Activated CD8-positive, alpha-beta memory T cell treated with anti-CD3 and anti-CD28 coated beads, Interleukin-2, amount 50 U/mL, for 24 hours (primary cell): ENCODE measurements around the gene AP2A1.

ENCODE experiments used
- DNase-seq: peaks from one replicate; pipeline ENCODE4 v3.0.0-alpha.2; 2020; ENCODE audit errors: extremely low read depth

AP2A1 gene

GRCh38 chr19:49766007-49766929 lies 533 bp upstream of the AP2A1 start:
- DNase-seq, result peak; percentile 98

- DNase-seq, result no peak
These were observed 580 bp downstream of the AP2A1 start for GRCh38 chr19:49767381-49767780.

GRCh38 chr19:49767967-49768581 lies 1.3 kb downstream of the AP2A1 start:
- DNase-seq, result no peak

- no peak for DNase-seq
These were observed 3.7 kb downstream of the AP2A1 start for GRCh38 chr19:49770529-49770928.

DNA sequence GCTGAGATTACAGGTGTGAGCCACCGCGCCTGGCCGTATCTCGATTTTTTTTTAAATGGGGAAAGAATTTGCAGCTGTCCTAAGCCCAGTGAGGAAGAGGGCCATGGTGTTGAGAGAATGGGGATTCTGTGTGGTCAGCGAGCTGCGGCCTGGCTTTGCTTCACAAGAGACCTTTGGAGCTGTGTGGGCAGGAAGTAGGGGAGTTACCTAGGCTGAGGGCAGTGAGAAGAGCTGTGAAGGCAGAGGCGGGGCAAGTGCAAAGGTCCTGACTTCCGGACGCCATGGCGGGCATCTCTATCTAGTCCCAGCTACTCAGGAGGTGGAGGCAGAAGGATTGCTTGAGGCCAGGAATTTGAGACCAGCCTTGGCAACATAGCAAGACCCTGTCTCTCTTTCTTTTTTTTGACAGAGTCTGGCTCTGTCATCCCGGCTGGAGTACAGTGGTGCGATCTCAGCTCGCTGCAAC lies 4.9 kb downstream of the AP2A1 start:
- no peak for DNase-seq

DNA sequence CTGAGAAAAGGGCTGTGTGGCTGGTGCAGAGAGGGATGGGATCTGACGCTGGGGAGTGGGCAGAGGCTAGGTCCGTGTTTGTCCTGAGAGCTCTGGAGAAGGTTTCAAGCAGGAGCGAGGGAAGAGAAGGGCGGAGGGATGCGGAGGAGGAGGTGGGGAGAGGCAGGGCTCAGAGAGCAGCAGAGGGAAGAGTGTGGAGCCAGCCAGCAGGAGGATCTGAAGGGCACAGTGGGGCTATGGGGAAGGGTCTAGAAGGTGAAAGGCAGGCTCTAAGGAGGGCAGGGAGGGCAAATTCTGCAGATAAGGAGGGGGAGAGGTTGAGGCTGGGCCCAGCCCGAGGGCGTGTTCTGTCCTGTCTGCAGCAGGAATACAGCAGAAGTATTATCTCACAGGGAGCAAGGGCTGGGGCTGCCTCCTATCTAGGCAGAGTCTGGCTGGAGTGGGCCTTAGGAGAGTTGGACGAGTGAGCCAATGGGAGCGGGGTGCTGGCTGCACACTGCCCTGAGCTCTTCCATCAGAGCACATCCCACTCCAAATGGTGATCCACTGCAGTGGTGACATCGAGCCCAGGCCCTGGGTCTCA lies 6.1 kb downstream of the AP2A1 start:
- no peak for DNase-seq

DNA sequence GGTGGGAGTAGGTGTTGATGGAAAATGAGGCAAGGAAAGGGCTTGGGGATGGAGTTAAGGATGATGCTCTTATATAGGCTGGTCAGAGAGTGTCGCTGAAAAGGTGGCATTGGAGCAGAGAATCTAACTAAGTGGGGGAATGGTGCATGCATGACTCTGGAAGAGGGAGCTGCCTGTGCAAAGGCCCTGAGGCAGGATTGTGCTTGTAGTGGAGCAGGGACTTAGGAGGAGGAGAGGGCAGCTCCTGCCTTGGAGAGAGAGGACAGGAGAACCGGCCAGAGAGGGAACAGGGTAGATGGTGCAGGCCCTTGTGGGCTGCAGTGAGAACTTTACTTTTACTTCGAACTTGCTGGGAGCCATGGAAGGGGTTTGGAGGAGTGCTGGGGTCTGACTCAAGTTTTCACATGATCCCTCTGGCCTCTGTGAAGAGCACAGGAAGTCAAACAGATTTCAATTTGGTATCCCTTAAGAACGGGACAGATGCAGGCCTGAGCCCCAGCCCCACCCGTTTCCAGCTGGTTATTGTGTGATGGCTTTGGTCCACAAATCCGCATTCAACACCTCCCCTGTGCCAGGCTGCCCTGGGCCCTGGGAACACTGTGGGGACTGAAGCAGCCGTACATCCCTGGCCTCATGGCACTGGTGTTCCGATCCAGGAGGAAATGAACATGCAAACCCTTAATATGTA lies 7.0 kb downstream of the AP2A1 start:
- no peak for DNase-seq

DNA sequence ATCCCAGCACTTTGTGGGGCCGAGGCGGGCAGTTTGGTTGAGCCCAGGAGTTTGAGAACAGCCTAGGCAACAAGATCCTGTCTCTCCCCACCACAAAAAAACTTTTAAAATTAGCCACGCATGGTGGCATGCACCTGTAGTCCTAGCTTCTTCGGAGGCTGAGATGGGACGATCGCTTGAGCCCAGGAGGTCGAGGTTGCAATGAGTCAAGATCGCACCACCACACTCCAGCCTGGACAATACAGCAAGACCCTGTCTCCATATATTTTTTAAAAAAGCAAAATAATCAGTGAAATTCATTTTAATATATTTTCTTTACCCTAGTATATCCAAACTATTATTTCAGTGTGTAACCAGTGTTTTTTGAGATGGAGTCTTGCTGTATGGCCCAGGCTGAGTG lies 8.2 kb downstream of the AP2A1 start:
- DNase-seq, result no peak

DNA sequence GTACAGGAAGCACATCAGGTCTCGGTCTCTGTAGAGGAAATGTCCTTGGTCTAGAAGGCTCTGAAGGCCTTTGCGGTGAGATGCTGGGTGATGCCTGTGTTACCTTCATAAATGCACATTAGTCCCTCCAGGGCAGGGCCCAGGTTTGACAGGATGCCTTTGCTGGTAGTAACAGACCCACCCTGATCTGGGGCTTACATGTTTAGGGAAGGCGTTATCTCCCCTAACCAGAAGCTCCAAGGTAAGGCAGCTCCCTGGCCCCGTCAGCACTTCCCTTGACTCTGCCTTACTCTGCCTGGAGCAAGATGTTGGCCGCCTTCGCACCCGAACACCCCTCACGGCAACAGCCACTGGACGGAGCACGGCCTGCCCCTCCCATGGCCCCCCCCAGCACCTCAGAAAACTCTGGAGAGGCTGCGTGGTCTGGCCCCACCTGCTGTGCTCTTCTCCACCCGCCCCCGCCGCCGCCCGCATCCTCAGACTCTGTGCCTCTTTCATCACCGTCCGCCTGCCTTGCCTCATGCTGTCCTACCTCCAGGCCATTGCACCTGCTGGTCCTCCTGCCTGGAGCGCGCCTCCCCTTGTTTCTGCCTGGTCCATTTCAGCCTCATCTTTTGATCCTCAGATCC lies 9.1 kb downstream of the AP2A1 start:
- DNase-seq, result no peak

DNA sequence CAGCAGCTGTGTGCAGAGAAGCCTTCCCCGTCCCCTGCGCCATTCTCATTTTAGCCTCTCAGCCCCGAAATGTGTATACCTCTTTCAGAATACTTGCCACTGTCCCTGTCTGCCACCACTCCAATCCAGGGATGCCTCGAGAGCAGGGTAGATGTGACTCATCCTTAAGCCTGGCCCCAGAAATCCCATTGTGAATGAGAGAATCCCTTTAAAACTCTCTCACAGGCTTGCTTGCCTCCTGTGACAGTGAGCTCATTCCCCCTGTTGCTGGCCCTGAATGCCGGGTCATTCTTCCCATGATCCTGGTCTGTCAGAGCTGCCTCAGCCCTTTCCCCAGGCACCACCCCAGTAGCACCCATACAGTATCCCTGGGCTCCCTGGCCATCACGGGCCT lies 9.6 kb downstream of the AP2A1 start:
- DNase-seq, result no peak

- DNase-seq, result no peak
These were observed 13.1 kb downstream of the AP2A1 start for GRCh38 chr19:49779731-49780555.

DNA sequence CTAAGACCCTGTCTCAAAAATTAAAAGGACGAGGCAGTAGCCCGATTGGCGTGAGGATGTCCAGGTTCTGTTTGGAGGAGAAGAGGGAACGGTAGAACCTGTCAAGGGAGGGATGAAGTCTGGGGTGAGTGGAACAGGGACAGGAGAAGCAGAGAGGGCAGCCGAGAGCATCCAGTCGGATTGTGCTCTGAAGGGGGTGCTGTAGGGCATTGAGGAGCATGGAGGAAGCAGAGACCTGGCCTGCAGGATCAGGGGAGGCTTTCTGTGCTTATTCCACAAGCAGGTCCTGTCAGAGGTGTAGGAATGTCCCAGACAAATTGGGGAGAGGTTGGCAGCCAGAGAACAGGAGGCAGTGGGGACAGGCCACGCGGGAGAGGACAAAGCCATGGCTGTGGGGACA lies 14.1 kb downstream of the AP2A1 start:
- DNase-seq, result no peak

- no peak for DNase-seq
These were observed 14.6 kb downstream of the AP2A1 start for GRCh38 chr19:49781394-49781793.

- DNase-seq, result no peak
These were observed 15.7 kb downstream of the AP2A1 start for GRCh38 chr19:49782515-49782914.

GRCh38 chr19:49786376-49786820 lies 19.6 kb downstream of the AP2A1 start:
- no peak for DNase-seq

DNA sequence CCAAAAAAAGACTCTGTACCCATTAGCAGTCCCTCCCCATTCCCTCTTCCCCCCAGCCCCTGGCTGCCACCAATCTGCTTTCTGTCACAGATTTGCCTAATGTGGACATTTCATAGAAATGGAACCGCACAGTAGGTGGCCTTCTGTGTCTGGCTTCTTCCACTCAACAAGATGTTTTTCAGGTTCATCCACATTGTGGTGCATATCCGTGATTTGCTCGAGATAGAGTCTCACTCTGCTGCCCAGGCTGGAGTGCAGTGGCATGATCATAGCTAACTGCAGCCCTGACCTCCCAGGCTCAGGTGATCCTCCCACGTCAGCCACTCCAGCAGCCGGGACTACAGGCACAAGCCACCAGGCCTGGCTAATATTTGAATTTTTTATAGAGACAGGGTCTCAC lies 20.9 kb downstream of the AP2A1 start:
- no peak for DNase-seq

DNA sequence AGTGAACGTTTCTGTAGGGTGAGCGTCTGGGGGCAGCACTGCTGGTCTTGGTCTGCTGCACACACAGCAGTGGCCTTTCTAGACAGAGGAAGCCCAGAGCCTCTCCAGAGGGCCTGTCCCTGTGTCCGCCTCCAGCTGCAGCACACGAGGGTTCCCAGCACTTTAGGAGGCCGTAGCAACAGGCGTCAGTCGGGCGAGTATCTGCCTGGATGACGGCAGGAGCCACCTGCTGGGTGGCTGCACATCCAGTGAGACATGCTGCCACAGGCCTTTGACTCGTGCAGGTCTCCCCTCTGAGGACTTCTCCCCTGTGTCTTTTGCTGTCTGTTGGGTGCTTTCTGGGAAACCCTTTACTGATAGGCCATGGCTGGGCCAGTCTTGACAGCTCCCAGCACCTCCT lies 22.1 kb downstream of the AP2A1 start:
- DNase-seq, result no peak

DNA sequence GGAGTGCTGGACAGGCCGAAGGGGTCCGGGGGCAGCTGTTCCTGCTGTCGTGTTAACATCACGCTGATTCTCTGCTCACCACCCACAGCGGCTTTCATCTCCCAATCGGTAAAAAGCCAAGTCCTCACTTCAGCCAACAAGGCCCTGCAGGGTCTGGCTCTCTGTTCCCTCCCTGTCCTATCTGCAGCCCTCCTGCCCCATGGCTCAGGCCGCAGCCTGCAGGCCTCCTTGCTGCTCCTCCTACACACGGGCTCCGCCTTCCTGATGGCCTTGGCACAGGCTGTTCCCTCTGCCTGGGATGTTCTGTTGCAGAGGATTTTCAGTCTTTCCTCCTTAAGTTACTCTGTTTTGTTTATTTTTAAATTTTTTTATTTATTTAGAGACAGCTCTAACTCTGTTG lies 24.1 kb downstream of the AP2A1 start:
- no peak for DNase-seq

- no peak for DNase-seq
These were observed 25.1 kb downstream of the AP2A1 start for GRCh38 chr19:49791776-49792445.

GRCh38 chr19:49792829-49793560 lies 26.2 kb downstream of the AP2A1 start:
- DNase-seq, result no peak
